HepG2 (cell line): ENCODE data around the gene PBX2. TPM values are rescaled to one million over a fixed set of nuclear protein-coding genes. Genes with fewer than 3 reads are reported as not detected.

ENCODE experiments used
- ATAC-seq: fragments of 200-7000 bp; cut with Tn5 transposase; 3 replicates; pipeline ENCODE4 v1.9.1; 2020; ENCODE audit warnings: mild to moderate bottlenecking, moderate library complexity
- BruUV-seq: library from RNA; stranded (reverse); fragments of 400-500 nt; replicated peaks from 2 replicates; lab custom pipeline; 2021; lab: Mats Ljungman, UMichigan
- CTCF ChIA-PET: fragments of 300-600 bp; formaldehyde crosslinking; extraction: SDS; loops from one replicate; lab custom pipeline; 2021; ENCODE audit warnings: low total read pairs, inconsistent platforms, low intra/inter-chr PET ratio; lab: Yijun Ruan, JAX
- POLR2A ChIA-PET: fragments of 350-600 bp; sonication (Branson Sonifier 250); formaldehyde crosslinking; loops from one replicate; lab custom pipeline; 2020; ENCODE audit warnings: antibody characterized with exemption, inconsistent platforms; lab: Yijun Ruan, JAX
- DNase-seq: peaks from one replicate; pipeline ENCODE4 v3.0.0-alpha.2; 2015; ENCODE audit warnings: low spot score
- FAIRE-seq: peaks from 3 replicates; lab custom pipeline; 2011; peaks lifted over from hg19 to GRCh38; lab: Jason Lieb, UNC
- H2AFZ ChIP-seq: one replicate; pipeline ENCODE4 v1.6.1; 2011; ENCODE audit warnings: low read length, inconsistent platforms
- H3K27ac ChIP-seq: fragments of 300-600 bp; 3 replicates; pipeline ENCODE4 v1.8.0; 2011; ENCODE audit warnings: mixed run types, mild to moderate bottlenecking, mixed read lengths, low read length, inconsistent platforms; ENCODE audit not compliant: insufficient read depth; ENCODE audit errors: extremely low read length
- H3K27me3 ChIP-seq, 2 experiments: fragments of 200-600 bp in 1 of 2; 2 replicates in 1 of 2; 3 replicates in 1 of 2; pipeline versions ENCODE4 v1.6.0 to v1.8.0; 2011; ENCODE audit warnings: low read length in 2 of 2, mild to moderate bottlenecking in 2 of 2, moderate library complexity in 2 of 2, inconsistent platforms in 1 of 2; ENCODE audit not compliant: insufficient read depth in 2 of 2, control insufficient read depth in 1 of 2
- H3K36me3 ChIP-seq, 2 experiments: fragments of 200-600 bp in 1 of 2; replicated peaks in 1 of 2; 2 replicates in 1 of 2; 3 replicates in 1 of 2; pipeline versions ENCODE4 v1.5.1 to v1.8.0; 2011; ENCODE audit warnings: low read length in 2 of 2, inconsistent platforms in 1 of 2; ENCODE audit not compliant: insufficient read depth in 2 of 2, control insufficient read depth in 1 of 2
- H3K4me1 ChIP-seq: 2 replicates; pipeline ENCODE4 v1.5.1; 2012; ENCODE audit warnings: low read length, inconsistent platforms; ENCODE audit not compliant: insufficient read depth
- H3K4me2 ChIP-seq: 2 replicates; pipeline ENCODE4 v1.6.0; 2011; ENCODE audit warnings: low read depth, low read length, inconsistent platforms
- H3K4me3 ChIP-seq, 3 experiments: fragments of 200-600 bp in 1 of 3; sonication (generic), shearing (Covaris generic) in 1 of 3; replicated peaks in 1 of 3; 2 replicates each; pipeline ENCODE4 v1.5.1; 2011 to 2016; ENCODE audit warnings: low read length in 3 of 3, inconsistent platforms in 2 of 3, low read depth in 2 of 3, mild to moderate bottlenecking in 2 of 3, control low read depth in 1 of 3, mixed read lengths in 1 of 3; ENCODE audit not compliant: insufficient read depth in 1 of 3
- H3K79me2 ChIP-seq: one replicate; pipeline ENCODE4 v1.6.1; 2011; ENCODE audit warnings: low read length, inconsistent platforms; ENCODE audit not compliant: insufficient read depth
- H3K9ac ChIP-seq: 2 replicates; pipeline ENCODE4 v1.6.0; 2011; ENCODE audit warnings: mild to moderate bottlenecking, low read depth, low read length, inconsistent platforms; ENCODE audit not compliant: insufficient read depth
- H3K9me3 ChIP-seq: 2 replicates; pipeline ENCODE4 v1.5.1; 2012; ENCODE audit warnings: mild to moderate bottlenecking, low read length
- H4K20me1 ChIP-seq: 2 replicates; pipeline ENCODE4 v1.6.0; 2011; ENCODE audit warnings: inconsistent platforms, mild to moderate bottlenecking, low read length, moderate library complexity; ENCODE audit not compliant: insufficient read depth
- CENPT ChIP-seq: sonication (generic); formaldehyde crosslinking; IDR thresholded peaks from 2 replicates; pipeline ENCODE4 v1.8.0; 2022; ENCODE audit warnings: low read depth, mild to moderate bottlenecking, moderate library complexity, missing genetic modification reagents
- HMGXB4 ChIP-seq, 2 experiments: sonication (generic) in 1 of 2; formaldehyde crosslinking in 1 of 2; IDR thresholded peaks; 2 replicates each; pipeline versions ENCODE4 v1.4.0 to v1.6.1; 2018 to 2020; ENCODE audit warnings: missing genetic modification reagents in 2 of 2, borderline replicate concordance in 1 of 2, low read depth in 1 of 2, mild to moderate bottlenecking in 1 of 2, missing biosample characterization in 1 of 2
- MLX ChIP-seq: IDR thresholded peaks from 2 replicates; pipeline ENCODE4 v1.6.1; 2016
- NCOA5 ChIP-seq: sonication (generic); formaldehyde crosslinking; IDR thresholded peaks from 2 replicates; pipeline ENCODE4 v1.4.0; 2020; ENCODE audit warnings: missing genetic modification reagents
- NR2F2 ChIP-seq: IDR thresholded peaks from 2 replicates; pipeline ENCODE4 v1.6.1; 2012; ENCODE audit warnings: low read depth, inconsistent platforms, borderline replicate concordance
- NR2F6 ChIP-seq, 2 experiments: IDR thresholded peaks; 2 replicates each; pipeline ENCODE4 v1.6.1; 2016; ENCODE audit warnings: antibody characterized with exemption in 1 of 2, mild to moderate bottlenecking in 1 of 2
- SMAD1 ChIP-seq: sonication (generic); formaldehyde crosslinking; IDR thresholded peaks from 2 replicates; pipeline ENCODE4 v1.4.0; 2020; ENCODE audit warnings: missing genetic modification reagents, low read depth, mild to moderate bottlenecking, borderline replicate concordance
- ZNF160 ChIP-seq: sonication (generic); formaldehyde crosslinking; IDR thresholded peaks from 2 replicates; pipeline ENCODE4 v1.8.0; 2022; ENCODE audit warnings: mild to moderate bottlenecking, inconsistent platforms, missing genetic modification reagents
- ZNF280D ChIP-seq: sonication (generic); formaldehyde crosslinking; IDR thresholded peaks from 2 replicates; pipeline ENCODE4 v1.5.1; 2020; ENCODE audit warnings: mild to moderate bottlenecking, missing genetic modification reagents
- ZSCAN20 ChIP-seq: sonication (generic); formaldehyde crosslinking; IDR thresholded peaks from 2 replicates; pipeline ENCODE4 v1.4.0; 2020; ENCODE audit warnings: missing genetic modification reagents, mild to moderate bottlenecking, borderline replicate concordance
- WGBS: methylation state at CpG from one replicate; pipeline ENCODE4 v1.1.6; 2017; ENCODE audit warnings: low lambda C conversion rate; 5-methylcytosine and 5-hydroxymethylcytosine counted together
- in situ Hi-C: cut with HindIII; loops from 2 replicates; pipeline ENCODE4 v1.10.0; 2017; ENCODE audit warnings: low pct_unique_long_range_greater_than_20kb; ENCODE audit not compliant: extremely low pct_ligation_motif_present
- intact Hi-C: fragments of 100-400 bp; cut with micrococcal nuclease; formaldehyde crosslinking; loops from one replicate; pipeline ENCODE4 v1.10.0; 2022; ENCODE audit not compliant: unreplicated experiment
- polyA plus RNA-seq, 8 experiments: library from polyadenylated mRNA; depleted of rRNA in 3 of 8; stranded (reverse) in 7 of 8; unstranded in 1 of 8; fragments of >200 nt; fragmentation: Illumina TruSeq in 4 of 8; extraction: Trizol in 4 of 8; gene quantifications; 2 replicates each; pipeline versions ENCODE4 v1.2.1 to v1.2.3, GENCODE V29; 2011 to 2016; ENCODE audit warnings: low read depth in 4 of 8, missing spikeins in 1 of 8, mixed read lengths in 1 of 8; ENCODE audit not compliant: insufficient read depth in 1 of 8
- total RNA-seq, 5 experiments: library from RNA; depleted of rRNA; stranded (reverse); fragments of >200 nt; fragmentation: Illumina TruSeq; extraction: Trizol; gene quantifications; 2 replicates each; pipeline ENCODE4 v1.2.3, GENCODE V29; 2016; ENCODE audit warnings: low read depth in 1 of 5
- TF ChIP-seq, protein P1 (sequence below): sonication (generic); formaldehyde crosslinking; IDR thresholded peaks from 2 replicates; pipeline ENCODE4 v1.5.0; 2020; ENCODE audit warnings: mild to moderate bottlenecking, low read depth, missing genetic modification reagents, borderline replicate concordance
- TF ChIP-seq, protein P2 (sequence below): sonication (generic); formaldehyde crosslinking; IDR thresholded peaks from 2 replicates; pipeline ENCODE4 v1.5.0; 2020; ENCODE audit warnings: mild to moderate bottlenecking, missing genetic modification reagents, borderline replicate concordance

Gene PBX2
- total and polyA plus RNA-seq, 2 of the 13 experiments (the other 11 are each of a cell fraction or from before 2014, with no cell fraction given), result 42.3 to 77.8 TPM

- Histone ChIP-seq H4K20me1 (no peaks in the 10 kb centered on the region), H3K4me1 (peaks cover 52% of the 10 kb centered on the region), H2AFZ (no peak overlapping the region), H3K79me2 (peaks cover 46% of the 10 kb centered on the region), H3K4me2 (peak overlapping the region; percentile 88), H3K9ac (no peak overlapping the region), H3K36me3 (peaks cover 13 to 21% of the 10 kb centered on the region in 2 experiments), H3K9me3 (no peaks in the 10 kb centered on the region), H3K27me3 (no peaks in the 10 kb centered on the region; a peak in 1 of 5 replicates), H3K27ac (no peak overlapping the region), H3K4me3 (peak overlapping the region in 2 of 3 experiments; percentile 98; a peak in 3 of 6 replicates)
- in situ Hi-C loops, result no loop called here
- no TSS peak for BruUV-seq
- 97% methylated on average over 1 of the region's 1 CpG for WGBS
- intact Hi-C loops, result no loop called here
- DNase-seq (no peak), FAIRE-seq (no peak), ATAC-seq (no peak)
- CTCF ChIA-PET, result no interaction called here
- POLR2A ChIA-PET, result interaction anchor here (1.0 kb wide), 1 partner anchor 21 kb away, joined by 3 read pairs; no protein-coding TSS in a partner anchor
- TF ChIP-seq CENPT (CRISPR knock-in tag) (no peak), NR2F2 (no peak), ZSCAN20 (CRISPR knock-in tag) (no peak), HMGXB4 (CRISPR knock-in tag; IDR thresholded peaks at IDR 0.05; ENCODE audit: borderline replicate concordance in 1 of 2, low read depth in 1 of 2) (no peak), NCOA5 (CRISPR knock-in tag) (no peak), ZNF160 (CRISPR knock-in tag) (no peak), MLX (peak; percentile 74; the same call in 1 of the 2 replicates), SMAD1 (no peak), NR2F6 (IDR thresholded peaks at IDR 0.05) (peak; percentile 33; the same call in 1 of the 2 replicates), NR2F6 (CRISPR knock-in tag; IDR thresholded peaks at IDR 0.05) (peak; percentile 38; the same call in 1 of the 2 replicates), ZNF280D (no peak)
- TF ChIP-seq, protein P1, sequence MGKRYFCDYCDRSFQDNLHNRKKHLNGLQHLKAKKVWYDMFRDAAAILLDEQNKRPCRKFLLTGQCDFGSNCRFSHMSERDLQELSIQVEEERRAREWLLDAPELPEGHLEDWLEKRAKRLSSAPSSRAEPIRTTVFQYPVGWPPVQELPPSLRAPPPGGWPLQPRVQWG (CRISPR knock-in tag), result no peak
- TF ChIP-seq, protein P2, sequence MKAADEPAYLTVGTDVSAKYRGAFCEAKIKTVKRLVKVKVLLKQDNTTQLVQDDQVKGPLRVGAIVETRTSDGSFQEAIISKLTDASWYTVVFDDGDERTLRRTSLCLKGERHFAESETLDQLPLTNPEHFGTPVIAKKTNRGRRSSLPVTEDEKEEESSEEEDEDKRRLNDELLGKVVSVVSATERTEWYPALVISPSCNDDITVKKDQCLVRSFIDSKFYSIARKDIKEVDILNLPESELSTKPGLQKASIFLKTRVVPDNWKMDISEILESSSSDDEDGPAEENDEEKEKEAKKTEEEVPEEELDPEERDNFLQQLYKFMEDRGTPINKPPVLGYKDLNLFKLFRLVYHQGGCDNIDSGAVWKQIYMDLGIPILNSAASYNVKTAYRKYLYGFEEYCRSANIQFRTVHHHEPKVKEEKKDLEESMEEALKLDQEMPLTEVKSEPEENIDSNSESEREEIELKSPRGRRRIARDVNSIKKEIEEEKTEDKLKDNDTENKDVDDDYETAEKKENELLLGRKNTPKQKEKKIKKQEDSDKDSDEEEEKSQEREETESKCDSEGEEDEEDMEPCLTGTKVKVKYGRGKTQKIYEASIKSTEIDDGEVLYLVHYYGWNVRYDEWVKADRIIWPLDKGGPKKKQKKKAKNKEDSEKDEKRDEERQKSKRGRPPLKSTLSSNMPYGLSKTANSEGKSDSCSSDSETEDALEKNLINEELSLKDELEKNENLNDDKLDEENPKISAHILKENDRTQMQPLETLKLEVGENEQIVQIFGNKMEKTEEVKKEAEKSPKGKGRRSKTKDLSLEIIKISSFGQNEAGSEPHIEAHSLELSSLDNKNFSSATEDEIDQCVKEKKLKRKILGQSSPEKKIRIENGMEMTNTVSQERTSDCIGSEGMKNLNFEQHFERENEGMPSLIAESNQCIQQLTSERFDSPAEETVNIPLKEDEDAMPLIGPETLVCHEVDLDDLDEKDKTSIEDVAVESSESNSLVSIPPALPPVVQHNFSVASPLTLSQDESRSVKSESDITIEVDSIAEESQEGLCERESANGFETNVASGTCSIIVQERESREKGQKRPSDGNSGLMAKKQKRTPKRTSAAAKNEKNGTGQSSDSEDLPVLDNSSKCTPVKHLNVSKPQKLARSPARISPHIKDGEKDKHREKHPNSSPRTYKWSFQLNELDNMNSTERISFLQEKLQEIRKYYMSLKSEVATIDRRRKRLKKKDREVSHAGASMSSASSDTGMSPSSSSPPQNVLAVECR (CRISPR knock-in tag), result no peak
Measured at GRCh38 chr6:32174416-32174815, 15.6 kb downstream of the PBX2 start.
